Esophagus (tissue), 2 donors: Measurements from ENCODE around the gene HADHA. TPM values are rescaled to one million over a fixed set of nuclear protein-coding genes. Genes with fewer than 3 reads are reported as not detected.
"Not testable (repeated sequence)": the region's sequence is repeated elsewhere in the genome, so short reads cannot be mapped to it uniquely, and the experiment has no call there.

ENCODE experiments used
- H3K27ac ChIP-seq, 2 donors: one replicate each; pipeline ENCODE4 v1.5.1; 2013; ENCODE audit warnings: low read depth in 2 of 2, mild to moderate bottlenecking in 2 of 2, inconsistent platforms in 1 of 2, low read length in 1 of 2, moderate library complexity in 1 of 2
- H3K27me3 ChIP-seq, 2 donors: one replicate each; pipeline ENCODE4 v1.6.1; 2013; ENCODE audit warnings: low read length in 2 of 2, control low read depth in 1 of 2, mild to moderate bottlenecking in 1 of 2; ENCODE audit not compliant: insufficient read depth in 2 of 2, control insufficient read depth in 1 of 2
- H3K36me3 ChIP-seq, 2 donors: one replicate each; pipeline ENCODE4 v1.6.1; 2013; ENCODE audit warnings: low read length in 1 of 2; ENCODE audit not compliant: control insufficient read depth in 2 of 2, insufficient read depth in 2 of 2
- H3K4me1 ChIP-seq, 2 donors: one replicate each; pipeline ENCODE4 v1.6.1; 2013; ENCODE audit warnings: low read length in 1 of 2; ENCODE audit not compliant: control insufficient read depth in 2 of 2, insufficient read depth in 2 of 2
- H3K4me3 ChIP-seq, 2 donors: one replicate each; pipeline ENCODE4 v1.5.1; 2013; ENCODE audit warnings: low read length in 2 of 2, mild to moderate bottlenecking in 2 of 2, low read depth in 1 of 2, moderate library complexity in 1 of 2
- H3K9me3 ChIP-seq, 2 donors: one replicate each; pipeline ENCODE4 v1.6.1; 2013; ENCODE audit warnings: mild to moderate bottlenecking in 2 of 2, low read depth in 1 of 2, low read length in 1 of 2, moderate library complexity in 1 of 2; ENCODE audit not compliant: control insufficient read depth in 2 of 2, insufficient read depth in 1 of 2
- WGBS, 2 donors: extraction: QIAGEN DNeasy Blood & Tissue Kit; methylation state at CpG; one replicate each; pipeline ENCODE4 v1.1.7; 2013; 5-methylcytosine and 5-hydroxymethylcytosine counted together
- polyA plus RNA-seq, 2 donors: library from polyadenylated mRNA; stranded (reverse); fragments of 200-250 nt; gene quantifications; one replicate each; pipeline ENCODE4 v1.2.3, GENCODE V29; 2013
- donor health status: healthy with polysubstance abuse.
- donor health status: Bipolar disorder and iron deficiency.

The HADHA gene
- polyA plus RNA-seq, 2 donors = 26.4 to 77.1 TPM

DNA sequence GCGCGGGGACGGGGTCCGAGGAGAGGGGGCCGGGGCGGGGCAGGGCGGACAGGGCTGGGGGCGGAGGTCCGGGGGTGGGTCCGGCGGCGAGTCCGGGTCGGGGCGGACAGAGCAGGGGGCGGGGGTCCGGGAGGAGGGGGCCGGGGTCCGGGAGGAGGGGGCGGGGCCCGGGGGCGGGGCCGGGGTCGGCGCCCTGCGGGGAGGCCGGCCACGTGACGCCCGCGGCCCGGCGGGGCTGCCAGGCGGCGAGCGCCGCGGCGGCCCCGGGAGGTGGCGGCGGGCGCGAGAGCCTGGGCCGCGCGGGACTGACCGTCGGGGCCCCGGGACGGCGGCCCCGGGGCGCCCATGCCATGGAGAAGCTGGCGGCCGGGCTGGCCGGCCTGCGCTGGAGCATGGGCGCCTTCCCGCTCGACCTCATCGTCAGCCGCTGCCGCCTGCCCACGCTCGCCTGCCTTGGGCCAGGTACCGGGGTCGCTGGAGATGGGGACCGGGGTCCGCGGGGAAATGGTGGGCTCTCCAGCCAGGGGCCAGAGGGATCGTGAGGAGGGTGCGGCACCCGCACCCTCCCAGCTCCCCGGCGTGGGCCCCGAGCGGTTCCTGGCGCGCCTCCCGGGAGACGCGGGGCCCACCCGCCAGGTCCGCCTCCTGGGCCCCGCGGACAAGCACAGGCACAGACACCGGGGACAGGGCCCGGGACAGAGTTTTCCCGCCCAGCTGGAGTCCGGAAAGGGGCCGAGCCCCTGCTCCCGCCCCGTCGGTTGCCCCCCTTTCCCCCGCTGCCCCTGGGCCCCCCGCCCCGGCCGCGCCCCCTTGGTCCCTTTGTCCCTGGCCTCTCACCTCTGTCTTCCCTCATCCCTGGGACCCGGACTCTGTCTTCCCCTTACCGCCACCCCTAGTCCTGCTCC, 71.3 kb downstream of the HADHA start, which contains the start of gene GAREM2:
TSS of gene GAREM2 (plus strand) at position 218 of the 905 bp plus-strand sequence. CDS start at position 351, 133 bp downstream.
- Histone ChIP-seq H3K27ac (no peak within 1 kb of the TSS), H3K4me3 (peak within 1 kb of the TSS; percentile 25 to 50), H3K36me3 (no peaks in the 10 kb centered on the region), H3K4me1 (peaks cover 4 to 5% of the 10 kb centered on the region in 2 donors), H3K27me3 (peaks cover 0 to 6% of the 10 kb centered on the region in 2 donors), H3K9me3 (no peaks in the 10 kb centered on the region)
- 1 to 2% methylated on average over 47 to 96 of the region's 102 CpGs for WGBS, 2 donors

DNA sequence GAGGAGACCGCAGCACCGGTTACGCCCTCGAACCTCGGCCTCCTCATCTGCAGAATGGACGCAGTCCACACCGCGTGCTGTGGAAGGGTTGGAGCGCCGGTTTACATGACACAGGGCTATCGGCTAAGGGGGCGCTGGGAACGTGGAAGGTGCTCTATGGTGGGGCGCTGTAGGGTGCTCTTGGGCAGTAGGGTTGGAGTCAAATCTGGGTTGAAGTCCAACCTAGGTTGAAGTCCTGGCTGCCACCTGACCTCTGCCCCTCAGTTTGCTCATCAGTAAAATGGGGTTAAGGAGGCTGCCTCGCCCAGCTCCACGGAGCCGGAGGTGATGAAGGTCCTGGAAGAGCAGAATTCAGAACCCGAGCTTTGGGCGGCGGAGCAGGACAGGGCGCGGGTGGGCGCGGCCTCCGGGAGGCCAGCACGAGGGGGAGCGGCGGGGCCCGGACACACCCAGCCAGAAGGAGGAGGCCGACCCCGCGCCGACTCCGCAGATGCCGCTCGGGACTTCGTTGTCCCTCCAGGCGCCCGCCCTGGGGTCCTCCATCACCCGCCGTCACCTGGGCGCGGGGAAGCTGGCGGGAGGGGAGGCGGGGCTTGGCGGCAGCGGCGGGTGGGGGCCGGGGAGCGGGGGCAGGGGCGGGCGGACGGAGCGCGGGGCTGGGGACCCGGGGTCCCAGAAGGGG, 72.1 kb downstream of the HADHA start:
- Histone ChIP-seq H3K4me1 (peaks cover 4 to 5% of the 10 kb centered on the region in 2 donors), H3K27ac (no peak overlapping the region), H3K4me3 (peak overlapping the region in 1 of 2 donors; percentile 50), H3K9me3 (no peaks in the 10 kb centered on the region), H3K27me3 (peaks cover 0 to 6% of the 10 kb centered on the region in 2 donors), H3K36me3 (no peaks in the 10 kb centered on the region)
- 21 to 23% methylated on average over 41 to 56 of the region's 56 CpGs for WGBS, 2 donors

GRCh38 chr2:26170795-26171194, 73.6 kb downstream of the HADHA start:
- no peak overlapping the region for H3K27ac ChIP-seq
- H3K27me3 ChIP-seq = peaks cover 0 to 6% of the 10 kb centered on the region in 2 donors
- no peaks in the 10 kb centered on the region for H3K36me3 ChIP-seq
- H3K4me1 ChIP-seq = peaks cover 4 to 5% of the 10 kb centered on the region in 2 donors
- no peak overlapping the region for H3K4me3 ChIP-seq
- H3K9me3 ChIP-seq = no peaks in the 10 kb centered on the region
- 83 to 87% methylated on average over 9 of the region's 9 CpGs for WGBS, 2 donors

GRCh38 chr2:26169681-26170414, 74.6 kb downstream of the HADHA start:
- Histone ChIP-seq H3K27ac (no peak overlapping the region), H3K27me3 (peaks cover 0 to 6% of the 10 kb centered on the region in 2 donors), H3K9me3 (no peaks in the 10 kb centered on the region), H3K4me3 (no peak overlapping the region), H3K36me3 (no peaks in the 10 kb centered on the region), H3K4me1 (peaks cover 4 to 5% of the 10 kb centered on the region in 2 donors)
- 81 to 83% methylated on average over 14 of the region's 14 CpGs for WGBS, 2 donors

DNA sequence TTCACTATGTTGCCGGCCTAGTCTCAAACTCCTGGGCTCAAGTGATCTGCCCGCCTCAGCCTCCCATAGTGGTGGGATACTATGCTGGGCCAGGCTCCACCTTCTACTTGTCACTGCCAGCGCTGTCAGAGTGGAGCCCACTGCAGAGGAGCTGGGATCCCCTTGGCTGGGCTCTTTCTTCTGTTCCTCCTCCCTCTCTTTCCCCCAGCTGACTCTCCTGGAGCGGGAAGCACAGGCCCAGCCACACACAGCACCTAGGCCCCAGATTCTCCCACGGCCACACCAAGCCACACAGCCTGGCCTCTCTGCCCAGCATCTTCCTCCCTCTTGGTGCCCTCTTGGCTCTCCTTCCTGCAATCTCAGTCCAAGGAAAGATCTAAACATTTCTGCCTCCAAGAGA, 75.2 kb downstream of the HADHA start:
- WGBS, 2 donors = 93% methylated on average over 5 of the region's 5 CpGs
- peaks cover 0 to 6% of the 10 kb centered on the region in 2 donors for H3K27me3 ChIP-seq
- peaks cover 4 to 5% of the 10 kb centered on the region in 2 donors for H3K4me1 ChIP-seq

DNA sequence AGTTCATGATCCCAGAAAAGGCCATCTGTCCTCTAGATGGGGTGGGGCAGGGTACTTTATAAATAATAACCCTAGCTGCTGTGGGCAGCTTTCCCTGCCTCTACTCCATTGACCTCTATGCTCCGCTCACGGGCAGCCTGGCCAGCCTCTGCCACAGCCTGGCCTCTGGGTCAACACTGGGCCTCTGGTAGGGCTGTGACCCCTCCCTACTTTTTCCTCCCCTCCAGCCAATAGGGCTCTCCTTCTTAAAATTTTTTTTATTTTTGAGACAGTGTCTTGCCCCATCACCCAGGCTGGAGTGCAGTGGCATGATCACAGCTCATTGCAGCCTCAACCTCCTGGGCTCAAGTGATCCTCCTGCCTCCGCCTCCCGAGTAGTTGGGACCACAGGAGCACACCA, 75.6 kb downstream of the HADHA start:
- Histone ChIP-seq H3K4me3 (no peak overlapping the region), H3K27ac (no peak overlapping the region), H3K27me3 (peaks cover 0 to 4% of the 10 kb centered on the region in 2 donors), H3K36me3 (no peaks in the 10 kb centered on the region), H3K4me1 (peaks cover 2 to 5% of the 10 kb centered on the region in 2 donors), H3K9me3 (no peaks in the 10 kb centered on the region)
- 93 to 95% methylated on average over 4 of the region's 4 CpGs for WGBS, 2 donors

More for the DNA sequence above, 75.2 kb downstream of the HADHA start:
- no peak overlapping the region for H3K4me3 ChIP-seq
- H3K9me3 ChIP-seq = no peaks in the 10 kb centered on the region
- no peaks in the 10 kb centered on the region for H3K36me3 ChIP-seq
- H3K27ac ChIP-seq = no peak overlapping the region

DNA sequence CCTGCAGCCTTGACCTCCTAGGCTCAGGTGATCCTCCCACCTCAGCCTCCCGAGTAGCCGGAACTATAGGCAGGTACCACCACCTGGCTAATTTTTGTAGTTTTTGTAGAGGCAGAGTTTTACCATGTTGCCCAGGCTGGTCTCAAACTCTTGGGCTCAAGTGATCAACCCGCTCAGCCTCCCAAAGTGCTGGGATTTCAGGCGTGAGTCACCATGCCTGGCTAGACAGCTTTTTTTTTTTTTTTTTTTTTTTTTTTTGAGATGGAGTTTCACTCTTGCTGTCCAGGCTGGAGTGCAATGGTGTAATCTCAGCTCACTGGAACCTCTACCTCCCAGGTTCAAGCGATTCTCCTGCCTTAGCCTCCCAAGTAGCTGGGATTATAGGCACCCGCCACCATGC, 77.9 kb downstream of the HADHA start:
- WGBS, 2 donors = 92 to 97% methylated on average over 6 of the region's 6 CpGs
- H3K27me3 ChIP-seq, H3K27ac ChIP-seq, H3K4me1 ChIP-seq, H3K4me3 ChIP-seq, H3K9me3 ChIP-seq, H3K36me3 ChIP-seq: not testable (repeated sequence)

DNA sequence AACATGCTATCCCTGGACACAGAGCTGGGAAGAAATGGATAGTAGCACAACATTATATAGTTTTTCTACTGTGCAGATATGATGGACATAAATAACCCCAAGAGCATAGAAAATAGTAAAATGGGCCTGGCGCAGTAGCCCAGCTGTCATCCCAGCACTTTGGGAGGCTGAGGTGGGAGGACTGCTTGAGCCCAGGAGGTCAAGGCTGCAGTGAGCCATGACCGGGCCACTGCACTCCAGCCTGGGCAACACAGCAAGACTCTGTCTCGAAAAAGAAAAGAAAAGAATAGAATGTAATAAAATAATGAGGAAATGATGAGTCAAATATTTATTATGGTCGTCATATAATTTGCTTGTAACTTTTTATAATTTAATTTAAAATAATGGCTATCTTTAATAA, 79.0 kb downstream of the HADHA start:
- 87 to 89% methylated on average over 4 of the region's 4 CpGs for WGBS, 2 donors
- Histone ChIP-seq H3K9me3 (no peaks in the 10 kb centered on the region), H3K36me3 (no peaks in the 10 kb centered on the region), H3K27me3 (no peaks in the 10 kb centered on the region), H3K4me3 (no peak overlapping the region), H3K27ac (no peak overlapping the region), H3K4me1 (no peaks in the 10 kb centered on the region)

DNA sequence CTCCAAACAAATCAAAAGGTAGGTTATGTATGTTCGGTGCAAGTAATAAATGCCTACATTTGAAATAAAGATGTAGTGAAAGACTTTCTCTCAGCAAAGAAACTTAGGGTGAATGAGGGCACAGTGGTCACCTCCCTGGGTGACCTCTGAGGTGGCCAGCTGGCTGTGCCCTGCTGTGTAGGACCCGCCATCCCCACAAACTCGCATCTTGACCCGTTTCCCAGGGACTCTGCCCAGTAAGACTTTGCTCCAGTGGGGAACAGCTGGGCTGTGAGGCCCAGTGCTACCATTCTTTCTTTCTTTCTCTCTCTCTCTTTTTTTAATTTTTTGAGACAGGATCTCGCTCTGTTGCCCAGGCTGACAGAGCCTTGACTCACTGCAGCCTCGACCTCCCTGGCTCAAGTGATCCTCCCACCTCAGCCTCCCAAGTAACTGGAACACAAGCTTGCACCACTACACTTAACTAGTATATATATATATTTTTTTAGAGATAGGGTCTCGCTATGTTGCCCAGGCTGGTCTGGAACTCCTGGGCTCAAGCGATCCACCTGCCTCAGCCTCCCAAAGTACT, 79.7 kb downstream of the HADHA start:
- 77 to 85% methylated on average over 8 of the region's 8 CpGs for WGBS, 2 donors
- Histone ChIP-seq H3K27ac (no peak overlapping the region), H3K4me1 (no peaks in the 10 kb centered on the region), H3K9me3 (no peaks in the 10 kb centered on the region), H3K36me3 (no peaks in the 10 kb centered on the region), H3K27me3 (no peaks in the 10 kb centered on the region), H3K4me3 (no peak overlapping the region)
